ENCODE results near the gene KCNN1. TPM values are rescaled to one million over a fixed set of nuclear protein-coding genes. Genes with fewer than 3 reads are reported as not detected.

KCNN1 gene
- total and polyA plus RNA-seq, 2 experiments from 2014 or later, result 2.2 to 29.8 TPM

- no peaks in the 10 kb centered on the region for H3K9me2 ChIP-seq (ENCODE audit: insufficient read depth)
- H3K9me3 Mint-ChIP-seq, result no peaks in the 10 kb centered on the region
- peaks cover 11% of the 10 kb centered on the region for H3K4me1 Mint-ChIP-seq
- H3K27me3 Mint-ChIP-seq (ENCODE audit: insufficient read depth, low read depth, poor library complexity), result peaks cover 12% of the 10 kb centered on the region
- H3K36me3 Mint-ChIP-seq (ENCODE audit: low read depth), result no peaks in the 10 kb centered on the region; the same call in 2 of the 3 replicates
- peaks cover 10% of the 10 kb centered on the region for H3K79me2 ChIP-seq (replicated peaks; ENCODE audit: insufficient read depth)
- H3K27ac ChIP-seq (ENCODE audit: low read depth), result peak within 1 kb of the TSS; percentile 91
- H4K20me1 ChIP-seq (replicated peaks; ENCODE audit: insufficient read depth), result no peaks in the 10 kb centered on the region
- DNase-seq (ENCODE audit: low spot score) (peak; percentile 96), ATAC-seq (peak; percentile 92)
- no peaks in the 10 kb centered on the region for H3K36me3 ChIP-seq (ENCODE audit: insufficient read depth)
- peaks cover 11% of the 10 kb centered on the region; the same call in 1 of the 2 replicates for H3F3A ChIP-seq (replicated peaks; ENCODE audit: low read depth)
- H3K4me2 ChIP-seq, result peak within 1 kb of the TSS; percentile 93
- TF ChIP-seq EZH2phosphoT487 (IDR thresholded peaks at IDR 0.05; ENCODE audit: unreplicated experiment) (no peak), ZNF331 (CRISPR knock-in tag; IDR thresholded peaks at IDR 0.05; ENCODE audit: low read depth) (0 out of 2 replicates have a peak, but pooled peaks have one; percentile 1), CREB1 (CRISPR knock-in tag; IDR thresholded peaks at IDR 0.05; ENCODE audit: low read depth) (peak; percentile 100), POLR2AphosphoS5 (IDR thresholded peaks at IDR 0.05; ENCODE audit: low read depth) (peak; percentile 84), ZNF114 (CRISPR knock-in tag; IDR thresholded peaks at IDR 0.05) (peak; percentile 99)
- TF ChIP-seq, protein P1, sequence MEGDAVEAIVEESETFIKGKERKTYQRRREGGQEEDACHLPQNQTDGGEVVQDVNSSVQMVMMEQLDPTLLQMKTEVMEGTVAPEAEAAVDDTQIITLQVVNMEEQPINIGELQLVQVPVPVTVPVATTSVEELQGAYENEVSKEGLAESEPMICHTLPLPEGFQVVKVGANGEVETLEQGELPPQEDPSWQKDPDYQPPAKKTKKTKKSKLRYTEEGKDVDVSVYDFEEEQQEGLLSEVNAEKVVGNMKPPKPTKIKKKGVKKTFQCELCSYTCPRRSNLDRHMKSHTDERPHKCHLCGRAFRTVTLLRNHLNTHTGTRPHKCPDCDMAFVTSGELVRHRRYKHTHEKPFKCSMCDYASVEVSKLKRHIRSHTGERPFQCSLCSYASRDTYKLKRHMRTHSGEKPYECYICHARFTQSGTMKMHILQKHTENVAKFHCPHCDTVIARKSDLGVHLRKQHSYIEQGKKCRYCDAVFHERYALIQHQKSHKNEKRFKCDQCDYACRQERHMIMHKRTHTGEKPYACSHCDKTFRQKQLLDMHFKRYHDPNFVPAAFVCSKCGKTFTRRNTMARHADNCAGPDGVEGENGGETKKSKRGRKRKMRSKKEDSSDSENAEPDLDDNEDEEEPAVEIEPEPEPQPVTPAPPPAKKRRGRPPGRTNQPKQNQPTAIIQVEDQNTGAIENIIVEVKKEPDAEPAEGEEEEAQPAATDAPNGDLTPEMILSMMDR (conservative IDR thresholded peaks at IDR 0.05; ENCODE audit: low read depth in 2 of 2), result peak; percentile 89 to 96
- TF ChIP-seq, protein P2, sequence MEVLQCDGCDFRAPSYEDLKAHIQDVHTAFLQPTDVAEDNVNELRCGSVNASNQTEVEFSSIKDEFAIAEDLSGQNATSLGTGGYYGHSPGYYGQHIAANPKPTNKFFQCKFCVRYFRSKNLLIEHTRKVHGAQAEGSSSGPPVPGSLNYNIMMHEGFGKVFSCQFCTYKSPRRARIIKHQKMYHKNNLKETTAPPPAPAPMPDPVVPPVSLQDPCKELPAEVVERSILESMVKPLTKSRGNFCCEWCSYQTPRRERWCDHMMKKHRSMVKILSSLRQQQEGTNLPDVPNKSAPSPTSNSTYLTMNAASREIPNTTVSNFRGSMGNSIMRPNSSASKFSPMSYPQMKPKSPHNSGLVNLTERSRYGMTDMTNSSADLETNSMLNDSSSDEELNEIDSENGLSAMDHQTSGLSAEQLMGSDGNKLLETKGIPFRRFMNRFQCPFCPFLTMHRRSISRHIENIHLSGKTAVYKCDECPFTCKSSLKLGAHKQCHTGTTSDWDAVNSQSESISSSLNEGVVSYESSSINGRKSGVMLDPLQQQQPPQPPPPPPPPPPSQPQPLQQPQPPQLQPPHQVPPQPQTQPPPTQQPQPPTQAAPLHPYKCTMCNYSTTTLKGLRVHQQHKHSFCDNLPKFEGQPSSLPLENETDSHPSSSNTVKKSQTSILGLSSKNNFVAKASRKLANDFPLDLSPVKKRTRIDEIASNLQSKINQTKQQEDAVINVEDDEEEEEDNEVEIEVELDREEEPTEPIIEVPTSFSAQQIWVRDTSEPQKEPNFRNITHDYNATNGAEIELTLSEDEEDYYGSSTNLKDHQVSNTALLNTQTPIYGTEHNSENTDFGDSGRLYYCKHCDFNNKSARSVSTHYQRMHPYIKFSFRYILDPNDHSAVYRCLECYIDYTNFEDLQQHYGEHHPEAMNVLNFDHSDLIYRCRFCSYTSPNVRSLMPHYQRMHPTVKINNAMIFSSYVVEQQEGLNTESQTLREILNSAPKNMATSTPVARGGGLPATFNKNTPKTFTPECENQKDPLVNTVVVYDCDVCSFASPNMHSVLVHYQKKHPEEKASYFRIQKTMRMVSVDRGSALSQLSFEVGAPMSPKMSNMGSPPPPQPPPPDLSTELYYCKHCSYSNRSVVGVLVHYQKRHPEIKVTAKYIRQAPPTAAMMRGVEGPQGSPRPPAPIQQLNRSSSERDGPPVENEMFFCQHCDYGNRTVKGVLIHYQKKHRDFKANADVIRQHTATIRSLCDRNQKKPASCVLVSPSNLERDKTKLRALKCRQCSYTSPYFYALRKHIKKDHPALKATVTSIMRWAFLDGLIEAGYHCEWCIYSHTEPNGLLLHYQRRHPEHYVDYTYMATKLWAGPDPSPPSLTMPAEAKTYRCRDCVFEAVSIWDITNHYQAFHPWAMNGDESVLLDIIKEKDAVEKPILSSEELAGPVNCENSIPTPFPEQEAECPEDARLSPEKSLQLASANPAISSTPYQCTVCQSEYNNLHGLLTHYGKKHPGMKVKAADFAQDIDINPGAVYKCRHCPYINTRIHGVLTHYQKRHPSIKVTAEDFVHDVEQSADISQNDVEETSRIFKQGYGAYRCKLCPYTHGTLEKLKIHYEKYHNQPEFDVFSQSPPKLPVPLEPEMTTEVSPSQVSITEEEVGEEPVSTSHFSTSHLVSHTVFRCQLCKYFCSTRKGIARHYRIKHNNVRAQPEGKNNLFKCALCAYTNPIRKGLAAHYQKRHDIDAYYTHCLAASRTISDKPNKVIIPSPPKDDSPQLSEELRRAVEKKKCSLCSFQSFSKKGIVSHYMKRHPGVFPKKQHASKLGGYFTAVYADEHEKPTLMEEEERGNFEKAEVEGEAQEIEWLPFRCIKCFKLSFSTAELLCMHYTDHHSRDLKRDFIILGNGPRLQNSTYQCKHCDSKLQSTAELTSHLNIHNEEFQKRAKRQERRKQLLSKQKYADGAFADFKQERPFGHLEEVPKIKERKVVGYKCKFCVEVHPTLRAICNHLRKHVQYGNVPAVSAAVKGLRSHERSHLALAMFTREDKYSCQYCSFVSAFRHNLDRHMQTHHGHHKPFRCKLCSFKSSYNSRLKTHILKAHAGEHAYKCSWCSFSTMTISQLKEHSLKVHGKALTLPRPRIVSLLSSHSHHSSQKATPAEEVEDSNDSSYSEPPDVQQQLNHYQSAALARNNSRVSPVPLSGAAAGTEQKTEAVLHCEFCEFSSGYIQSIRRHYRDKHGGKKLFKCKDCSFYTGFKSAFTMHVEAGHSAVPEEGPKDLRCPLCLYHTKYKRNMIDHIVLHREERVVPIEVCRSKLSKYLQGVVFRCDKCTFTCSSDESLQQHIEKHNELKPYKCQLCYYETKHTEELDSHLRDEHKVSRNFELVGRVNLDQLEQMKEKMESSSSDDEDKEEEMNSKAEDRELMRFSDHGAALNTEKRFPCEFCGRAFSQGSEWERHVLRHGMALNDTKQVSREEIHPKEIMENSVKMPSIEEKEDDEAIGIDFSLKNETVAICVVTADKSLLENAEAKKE (CRISPR knock-in tag; IDR thresholded peaks at IDR 0.05), result no peak
- TF ChIP-seq, protein P3, sequence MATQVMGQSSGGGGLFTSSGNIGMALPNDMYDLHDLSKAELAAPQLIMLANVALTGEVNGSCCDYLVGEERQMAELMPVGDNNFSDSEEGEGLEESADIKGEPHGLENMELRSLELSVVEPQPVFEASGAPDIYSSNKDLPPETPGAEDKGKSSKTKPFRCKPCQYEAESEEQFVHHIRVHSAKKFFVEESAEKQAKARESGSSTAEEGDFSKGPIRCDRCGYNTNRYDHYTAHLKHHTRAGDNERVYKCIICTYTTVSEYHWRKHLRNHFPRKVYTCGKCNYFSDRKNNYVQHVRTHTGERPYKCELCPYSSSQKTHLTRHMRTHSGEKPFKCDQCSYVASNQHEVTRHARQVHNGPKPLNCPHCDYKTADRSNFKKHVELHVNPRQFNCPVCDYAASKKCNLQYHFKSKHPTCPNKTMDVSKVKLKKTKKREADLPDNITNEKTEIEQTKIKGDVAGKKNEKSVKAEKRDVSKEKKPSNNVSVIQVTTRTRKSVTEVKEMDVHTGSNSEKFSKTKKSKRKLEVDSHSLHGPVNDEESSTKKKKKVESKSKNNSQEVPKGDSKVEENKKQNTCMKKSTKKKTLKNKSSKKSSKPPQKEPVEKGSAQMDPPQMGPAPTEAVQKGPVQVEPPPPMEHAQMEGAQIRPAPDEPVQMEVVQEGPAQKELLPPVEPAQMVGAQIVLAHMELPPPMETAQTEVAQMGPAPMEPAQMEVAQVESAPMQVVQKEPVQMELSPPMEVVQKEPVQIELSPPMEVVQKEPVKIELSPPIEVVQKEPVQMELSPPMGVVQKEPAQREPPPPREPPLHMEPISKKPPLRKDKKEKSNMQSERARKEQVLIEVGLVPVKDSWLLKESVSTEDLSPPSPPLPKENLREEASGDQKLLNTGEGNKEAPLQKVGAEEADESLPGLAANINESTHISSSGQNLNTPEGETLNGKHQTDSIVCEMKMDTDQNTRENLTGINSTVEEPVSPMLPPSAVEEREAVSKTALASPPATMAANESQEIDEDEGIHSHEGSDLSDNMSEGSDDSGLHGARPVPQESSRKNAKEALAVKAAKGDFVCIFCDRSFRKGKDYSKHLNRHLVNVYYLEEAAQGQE (IDR thresholded peaks at IDR 0.05; ENCODE audit: unreplicated experiment), result peak; percentile 32
- TF ChIP-seq, protein P4, sequence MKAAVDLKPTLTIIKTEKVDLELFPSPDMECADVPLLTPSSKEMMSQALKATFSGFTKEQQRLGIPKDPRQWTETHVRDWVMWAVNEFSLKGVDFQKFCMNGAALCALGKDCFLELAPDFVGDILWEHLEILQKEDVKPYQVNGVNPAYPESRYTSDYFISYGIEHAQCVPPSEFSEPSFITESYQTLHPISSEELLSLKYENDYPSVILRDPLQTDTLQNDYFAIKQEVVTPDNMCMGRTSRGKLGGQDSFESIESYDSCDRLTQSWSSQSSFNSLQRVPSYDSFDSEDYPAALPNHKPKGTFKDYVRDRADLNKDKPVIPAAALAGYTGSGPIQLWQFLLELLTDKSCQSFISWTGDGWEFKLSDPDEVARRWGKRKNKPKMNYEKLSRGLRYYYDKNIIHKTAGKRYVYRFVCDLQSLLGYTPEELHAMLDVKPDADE (IDR thresholded peaks at IDR 0.05), result peak; percentile 92
- peak within 1 kb of the TSS; percentile 99 for H3K27ac Mint-ChIP-seq
- peak within 1 kb of the TSS; percentile 94 for H3K4me3 Mint-ChIP-seq
- H3K4me1 ChIP-seq (ENCODE audit: insufficient read depth), result peaks cover 6% of the 10 kb centered on the region; the same call in 1 of the 2 replicates
- H2AFZ ChIP-seq, result peak within 1 kb of the TSS; percentile 95
- no peaks in the 10 kb centered on the region for H3K27me3 ChIP-seq (ENCODE audit: insufficient read depth)
- peak within 1 kb of the TSS; percentile 95 for H3K4me3 ChIP-seq
Observed at GRCh38 chr19:17932485-17933338, 34.2 kb upstream of the KCNN1 start, which contains the start of gene CCDC124. Gene CCDC124, plus strand, starts transcription at chr19:17933015. Its CDS starts 3,406 bp downstream, at chr19:17936421.
